Immature natural killer cell (primary cell): ENCODE data around the gene PLA1A. TPM values are rescaled to one million over a fixed set of nuclear protein-coding genes. Genes with fewer than 3 reads are reported as not detected.
A peak's percentile ranks its signal among the peaks of the same experiment; 100 is the strongest.

Experiments used
- DNase-seq, 3 donors: peaks; one replicate each; pipeline ENCODE4 v3.0.0; 2022; ENCODE audit warnings: mixed read lengths in 1 of 3
- H3K27ac Mint-ChIP-seq, 6 donors: one replicate each; pipeline ENCODE4 v1.8.0; 2020; ENCODE audit warnings: mixed read lengths in 6 of 6, mild to moderate bottlenecking in 5 of 6, inconsistent platforms in 4 of 6, moderate library complexity in 3 of 6
- H3K27me3 Mint-ChIP-seq, 3 donors: one replicate each; pipeline ENCODE4 v1.8.0; 2020 to 2021; ENCODE audit warnings: low read depth in 3 of 3, mild to moderate bottlenecking in 3 of 3, mixed read lengths in 3 of 3, moderate library complexity in 3 of 3, inconsistent platforms in 1 of 3
- H3K36me3 Mint-ChIP-seq, 3 donors: one replicate each; pipeline ENCODE4 v1.8.0; 2020; ENCODE audit warnings: mixed read lengths in 3 of 3, inconsistent platforms in 2 of 3, mild to moderate bottlenecking in 2 of 3
- H3K4me1 Mint-ChIP-seq, 2 donors: one replicate each; pipeline ENCODE4 v1.8.0; 2020; ENCODE audit warnings: inconsistent platforms in 2 of 2, mild to moderate bottlenecking in 2 of 2, mixed read lengths in 2 of 2, moderate library complexity in 1 of 2
- H3K4me3 Mint-ChIP-seq, 5 donors: one replicate each; pipeline ENCODE4 v1.8.0; 2020; ENCODE audit warnings: mild to moderate bottlenecking in 5 of 5, mixed read lengths in 5 of 5, inconsistent platforms in 3 of 5, moderate library complexity in 3 of 5
- H3K9me3 Mint-ChIP-seq, 6 donors: one replicate each; pipeline ENCODE4 v1.8.0; 2020; ENCODE audit warnings: mild to moderate bottlenecking in 6 of 6, mixed read lengths in 6 of 6, inconsistent platforms in 4 of 6, moderate library complexity in 3 of 6
- polyA plus RNA-seq, 3 donors: library from polyadenylated mRNA; unstranded; fragments of 300-500 nt; fragmentation: Illumina TruSeq; gene quantifications; one replicate each; pipeline ENCODE4 v1.2.3, GENCODE V29; 2021

PLA1A gene
- polyA plus RNA-seq, 3 donors from 2014 or later: not detected

- H3K27me3 Mint-ChIP-seq: peaks cover 0 to 2% (median 0%) of the 10 kb centered on the region in 3 donors
- no peak for DNase-seq
- no peaks in the 10 kb centered on the region for H3K9me3 Mint-ChIP-seq
- H3K36me3 Mint-ChIP-seq: peaks cover 4 to 26% (median 18%) of the 10 kb centered on the region in 3 donors
- no peak within 1 kb of the TSS for H3K4me3 Mint-ChIP-seq
- H3K27ac Mint-ChIP-seq: no peak within 1 kb of the TSS
- H3K4me1 Mint-ChIP-seq: no peaks in the 10 kb centered on the region
Observed at GRCh38 chr3:119660474-119661440, 63.1 kb downstream of the PLA1A start, which contains the start of gene POPDC2. TSS of gene POPDC2 (minus strand) at chr3:119660589. CDS start at chr3:119660423, 166 bp downstream.

- Mint-ChIP-seq H3K27ac (peak overlapping the region in 1 of 6 donors; percentile 10), H3K27me3 (peaks cover 0 to 2% (median 0%) of the 10 kb centered on the region in 3 donors), H3K4me1 (no peaks in the 10 kb centered on the region), H3K4me3 (no peak overlapping the region), H3K36me3 (peaks cover 4 to 15% (median 9%) of the 10 kb centered on the region in 3 donors), H3K9me3 (no peaks in the 10 kb centered on the region)
- no peak for DNase-seq
Observed at GRCh38 chr3:119662604-119663373, 65.1 kb downstream of the PLA1A start.

- no peaks in the 10 kb centered on the region for H3K9me3 Mint-ChIP-seq
- H3K27me3 Mint-ChIP-seq: peaks cover 0 to 2% (median 0%) of the 10 kb centered on the region in 3 donors
- DNase-seq: no peak
- no peaks in the 10 kb centered on the region for H3K4me1 Mint-ChIP-seq
- H3K27ac Mint-ChIP-seq: peak overlapping the region in 2 of 6 donors; percentile 21 to 59
- H3K4me3 Mint-ChIP-seq: no peak overlapping the region
- H3K36me3 Mint-ChIP-seq: peaks cover 4 to 5% (median 5%) of the 10 kb centered on the region in 3 donors
Observed at GRCh38 chr3:119663885-119664284, 66.2 kb downstream of the PLA1A start.

- H3K4me3 Mint-ChIP-seq: no peak overlapping the region
- peaks cover 4 to 6% (median 6%) of the 10 kb centered on the region in 3 donors for H3K36me3 Mint-ChIP-seq
- no peaks in the 10 kb centered on the region for H3K9me3 Mint-ChIP-seq
- H3K27me3 Mint-ChIP-seq: peaks cover 0 to 2% (median 0%) of the 10 kb centered on the region in 3 donors
- H3K4me1 Mint-ChIP-seq: no peaks in the 10 kb centered on the region
- no peak for DNase-seq
- peak overlapping the region in 2 of 6 donors; percentile 12 to 21 for H3K27ac Mint-ChIP-seq
Observed at GRCh38 chr3:119664370-119664769, 66.7 kb downstream of the PLA1A start.

- Mint-ChIP-seq H3K9me3 (no peaks in the 10 kb centered on the region), H3K4me1 (peaks cover 0 to 1% of the 10 kb centered on the region in 2 donors), H3K27me3 (peaks cover 0 to 2% (median 0%) of the 10 kb centered on the region in 3 donors), H3K4me3 (no peak overlapping the region), H3K27ac (peak overlapping the region in 1 of 6 donors; percentile 12), H3K36me3 (peaks cover 0 to 12% (median 3%) of the 10 kb centered on the region in 3 donors)
- no peak for DNase-seq
Observed at GRCh38 chr3:119664850-119665379, 67.2 kb downstream of the PLA1A start.

GRCh38 chr3:119665954-119666559 is 68.4 kb downstream of the PLA1A start:
- H3K27me3 Mint-ChIP-seq: peaks cover 0 to 2% (median 0%) of the 10 kb centered on the region in 3 donors
- peak overlapping the region in 1 of 6 donors; percentile 73 for H3K27ac Mint-ChIP-seq
- H3K4me3 Mint-ChIP-seq: no peak overlapping the region
- peaks cover 0 to 17% (median 3%) of the 10 kb centered on the region in 3 donors for H3K36me3 Mint-ChIP-seq
- H3K4me1 Mint-ChIP-seq: peaks cover 0 to 2% of the 10 kb centered on the region in 2 donors
- H3K9me3 Mint-ChIP-seq: no peaks in the 10 kb centered on the region
- no peak for DNase-seq

GRCh38 chr3:119669906-119670570 is 72.4 kb downstream of the PLA1A start:
- H3K27me3 Mint-ChIP-seq: no peaks in the 10 kb centered on the region
- H3K36me3 Mint-ChIP-seq: peaks cover 9 to 28% (median 10%) of the 10 kb centered on the region in 3 donors
- H3K4me3 Mint-ChIP-seq: no peak overlapping the region
- DNase-seq: no peak
- peaks cover 10 to 20% of the 10 kb centered on the region in 2 donors for H3K4me1 Mint-ChIP-seq
- peak overlapping the region in 1 of 6 donors; percentile 34 for H3K27ac Mint-ChIP-seq
- no peaks in the 10 kb centered on the region for H3K9me3 Mint-ChIP-seq

GRCh38 chr3:119672776-119673175 is 75.1 kb downstream of the PLA1A start:
- Mint-ChIP-seq H3K27me3 (peaks cover 4 to 7% (median 5%) of the 10 kb centered on the region in 3 donors), H3K27ac (no peak overlapping the region), H3K4me3 (no peak overlapping the region), H3K36me3 (peaks cover 9 to 23% (median 10%) of the 10 kb centered on the region in 3 donors), H3K4me1 (peaks cover 32 to 45% of the 10 kb centered on the region in 2 donors), H3K9me3 (no peaks in the 10 kb centered on the region)
- DNase-seq: no peak

- no peak for DNase-seq
- Mint-ChIP-seq H3K4me3 (no peak overlapping the region), H3K9me3 (no peaks in the 10 kb centered on the region), H3K27me3 (peaks cover 4 to 8% (median 5%) of the 10 kb centered on the region in 3 donors), H3K36me3 (peaks cover 9 to 23% (median 10%) of the 10 kb centered on the region in 3 donors), H3K4me1 (peaks cover 33 to 48% of the 10 kb centered on the region in 2 donors), H3K27ac (no peak overlapping the region)
Observed at GRCh38 chr3:119673875-119674274, 76.2 kb downstream of the PLA1A start.

GRCh38 chr3:119675188-119675874 is 77.6 kb downstream of the PLA1A start:
- Mint-ChIP-seq H3K36me3 (peaks cover 7 to 13% (median 9%) of the 10 kb centered on the region in 3 donors), H3K9me3 (no peaks in the 10 kb centered on the region), H3K4me1 (peaks cover 31 to 48% of the 10 kb centered on the region in 2 donors), H3K4me3 (peak overlapping the region; percentile 90 to 94 (median 93)), H3K27ac (peak overlapping the region; percentile 48 to 99 (median 96)), H3K27me3 (peaks cover 5 to 8% (median 5%) of the 10 kb centered on the region in 3 donors)
- no peak for DNase-seq

GRCh38 chr3:119676020-119676419 is 78.3 kb downstream of the PLA1A start:
- peak overlapping the region; percentile 90 to 94 (median 93) for H3K4me3 Mint-ChIP-seq
- no peak for DNase-seq
- peaks cover 31 to 48% of the 10 kb centered on the region in 2 donors for H3K4me1 Mint-ChIP-seq
- H3K36me3 Mint-ChIP-seq: peaks cover 7 to 12% (median 9%) of the 10 kb centered on the region in 3 donors
- no peaks in the 10 kb centered on the region for H3K9me3 Mint-ChIP-seq
- H3K27ac Mint-ChIP-seq: peak overlapping the region; percentile 89 to 99 (median 97)
- peaks cover 5 to 8% (median 6%) of the 10 kb centered on the region in 3 donors for H3K27me3 Mint-ChIP-seq
